ENCODE data around the gene CRP.
"Not testable (repeated sequence)": the region's sequence is repeated elsewhere in the genome, so short reads cannot be mapped to it uniquely, and the experiment has no call there.

The CRP gene, protein sequence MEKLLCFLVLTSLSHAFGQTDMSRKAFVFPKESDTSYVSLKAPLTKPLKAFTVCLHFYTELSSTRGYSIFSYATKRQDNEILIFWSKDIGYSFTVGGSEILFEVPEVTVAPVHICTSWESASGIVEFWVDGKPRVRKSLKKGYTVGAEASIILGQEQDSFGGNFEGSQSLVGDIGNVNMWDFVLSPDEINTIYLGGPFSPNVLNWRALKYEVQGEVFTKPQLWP

GRCh38 chr1:159714529-159714928, at the start of gene CRP:
Gene CRP (minus strand): TSS chr1:159714589. CDS start chr1:159714485, 104 bp downstream.
- no peak for FAIRE-seq

DNA sequence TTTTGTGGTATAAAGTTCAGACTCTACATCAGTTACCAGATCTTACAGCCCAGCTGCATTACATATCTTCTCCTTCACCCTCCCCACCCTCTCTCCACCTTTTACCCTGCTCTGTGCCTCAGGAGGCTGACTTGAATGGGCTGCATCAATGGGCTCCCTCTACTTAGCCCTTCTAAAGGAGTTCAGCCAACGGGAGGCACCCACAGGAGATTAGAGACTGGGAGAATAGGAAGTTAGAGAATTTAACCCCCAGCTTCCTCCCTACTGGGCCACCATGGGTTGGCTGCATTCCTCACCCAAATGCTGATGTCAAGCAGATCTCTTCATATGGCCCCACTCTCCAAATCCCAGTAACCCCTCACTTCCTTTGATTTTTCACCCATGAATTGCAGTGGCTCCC, 49.3 kb upstream of the CRP start:
- FAIRE-seq: no peak

- no peak for FAIRE-seq
Observed at GRCh38 chr1:159756397-159756796, 42.0 kb upstream of the CRP start.

DNA sequence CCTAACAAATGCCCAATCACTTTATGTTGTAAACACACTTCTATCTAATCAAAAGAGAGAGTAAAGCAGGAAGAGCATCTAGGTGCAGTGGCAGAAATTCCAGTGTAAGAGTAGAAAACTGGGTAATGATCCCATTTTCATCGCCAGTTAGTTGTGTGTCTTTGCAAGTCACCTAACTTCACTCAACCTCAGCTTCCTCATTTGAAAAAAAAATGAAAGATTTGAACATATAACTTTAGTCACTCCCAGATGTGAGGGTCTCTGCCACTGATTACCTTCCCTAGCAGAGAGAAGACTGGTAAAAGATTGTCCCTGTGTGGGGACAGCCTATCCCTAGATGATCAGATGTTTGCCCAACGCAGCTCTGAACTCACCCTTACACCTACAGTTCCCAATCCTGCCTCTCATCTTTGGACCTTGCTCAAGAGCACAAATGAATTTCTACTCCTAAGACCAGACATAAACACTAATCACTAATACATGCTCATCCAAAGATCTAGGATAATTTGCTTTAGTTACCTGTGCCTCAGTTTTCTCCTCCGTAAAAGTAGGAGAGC, 41.1 kb upstream of the CRP start:
- no peak for FAIRE-seq

GRCh38 chr1:159753386-159753785, 39.0 kb upstream of the CRP start:
- no peak for FAIRE-seq

DNA sequence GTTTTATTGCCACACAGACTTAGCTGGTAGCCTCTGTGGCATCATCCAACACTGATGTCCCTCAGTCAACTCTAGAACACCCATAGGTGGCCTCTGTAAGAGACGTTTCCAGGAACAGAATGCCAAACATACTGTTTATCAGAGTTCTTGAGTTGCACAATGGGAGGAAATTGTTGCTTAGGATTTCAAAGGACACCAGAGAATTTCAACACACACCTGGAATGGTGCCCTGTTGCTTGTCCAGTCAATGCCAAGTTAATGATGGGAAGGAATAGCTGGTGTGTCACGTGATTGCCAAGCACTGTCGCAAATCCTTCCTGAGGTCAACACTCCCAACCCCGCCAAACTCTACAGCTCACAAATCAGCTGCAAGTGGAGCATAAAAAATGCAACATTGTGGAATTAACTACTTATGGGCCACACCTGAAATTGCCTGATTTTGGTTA, 37.8 kb upstream of the CRP start:
- FAIRE-seq: no peak

DNA sequence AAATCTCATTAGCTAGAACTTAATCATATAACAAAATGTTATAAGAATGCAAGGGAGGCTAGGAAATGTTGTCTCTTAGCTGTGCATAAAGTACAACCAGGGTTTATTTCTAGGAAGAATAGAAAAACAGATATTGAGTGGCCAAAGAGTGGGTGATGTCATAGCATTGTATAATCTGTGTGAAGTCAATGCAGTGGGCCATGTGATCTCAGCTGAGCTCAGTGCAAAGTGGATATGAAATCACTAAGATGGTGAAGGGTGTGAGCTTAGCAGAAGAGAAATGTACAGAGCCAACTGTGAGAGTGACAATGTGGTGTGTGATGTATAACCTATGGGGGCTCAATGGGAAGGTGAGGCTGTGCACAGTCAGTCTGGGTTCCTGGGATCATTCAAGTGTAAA, 36.6 kb upstream of the CRP start:
- no peak for FAIRE-seq

DNA sequence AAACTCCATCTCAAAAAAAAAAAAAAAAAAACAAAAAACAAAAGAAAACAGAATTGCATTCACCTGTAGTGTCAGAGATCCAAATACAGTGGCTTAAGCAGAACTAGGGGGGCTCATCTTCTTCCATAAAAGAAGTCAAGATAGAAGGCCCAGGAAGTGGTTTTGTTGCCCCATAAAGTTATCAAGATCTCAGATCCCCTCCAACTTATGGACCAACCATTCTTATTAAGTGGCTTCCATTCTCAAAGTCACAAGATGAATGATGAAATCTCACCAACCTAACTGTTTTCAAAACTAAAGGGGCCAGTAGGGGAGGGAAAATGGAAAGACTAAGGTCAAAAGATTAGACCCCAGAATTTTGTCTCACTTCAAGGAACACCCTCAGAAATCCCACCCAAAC, 36.2 kb upstream of the CRP start:
- no peak for FAIRE-seq

- no peak for FAIRE-seq
Observed at GRCh38 chr1:159749630-159750029, 35.2 kb upstream of the CRP start.

DNA sequence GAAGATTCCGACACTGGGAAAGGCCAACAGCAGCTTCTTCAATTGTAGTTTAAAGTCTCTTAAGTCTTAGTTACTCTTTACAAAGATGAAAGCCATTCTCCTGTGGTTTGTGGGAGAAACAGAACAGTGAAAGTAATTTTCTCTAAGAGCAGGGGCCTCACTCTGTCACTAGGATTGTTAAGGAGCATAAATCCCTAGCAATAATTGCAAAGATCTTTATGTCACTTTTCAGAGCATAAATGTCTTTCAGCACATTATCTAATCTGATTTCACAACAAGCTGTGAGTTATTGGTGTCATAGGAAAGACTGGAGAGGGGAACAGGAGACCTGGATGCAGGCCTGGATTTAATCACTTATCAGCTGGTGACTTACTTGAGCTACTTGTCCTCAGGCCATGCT, 34.0 kb upstream of the CRP start:
- no peak for FAIRE-seq

DNA sequence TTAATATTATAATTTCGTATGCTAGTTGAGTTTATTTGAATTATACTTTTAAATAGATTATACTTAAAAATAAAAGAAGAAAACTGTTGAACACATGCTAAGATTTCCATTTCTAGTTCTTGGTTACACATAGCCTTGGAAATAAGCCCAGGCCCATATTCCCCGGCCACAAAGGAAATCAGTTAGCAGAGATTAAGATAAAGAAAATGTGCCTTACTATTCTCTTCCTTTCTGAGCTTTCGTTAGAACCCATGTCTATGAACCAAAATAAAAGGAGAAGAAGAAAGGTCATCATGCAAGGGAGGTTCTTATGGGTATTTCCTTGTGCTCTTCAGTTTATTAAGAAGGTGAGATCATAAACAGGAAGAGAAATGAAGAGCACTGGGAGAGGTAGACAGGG, 32.3 kb upstream of the CRP start:
- no peak for FAIRE-seq

GRCh38 chr1:159743651-159744410, 29.4 kb upstream of the CRP start:
- no peak for FAIRE-seq

DNA sequence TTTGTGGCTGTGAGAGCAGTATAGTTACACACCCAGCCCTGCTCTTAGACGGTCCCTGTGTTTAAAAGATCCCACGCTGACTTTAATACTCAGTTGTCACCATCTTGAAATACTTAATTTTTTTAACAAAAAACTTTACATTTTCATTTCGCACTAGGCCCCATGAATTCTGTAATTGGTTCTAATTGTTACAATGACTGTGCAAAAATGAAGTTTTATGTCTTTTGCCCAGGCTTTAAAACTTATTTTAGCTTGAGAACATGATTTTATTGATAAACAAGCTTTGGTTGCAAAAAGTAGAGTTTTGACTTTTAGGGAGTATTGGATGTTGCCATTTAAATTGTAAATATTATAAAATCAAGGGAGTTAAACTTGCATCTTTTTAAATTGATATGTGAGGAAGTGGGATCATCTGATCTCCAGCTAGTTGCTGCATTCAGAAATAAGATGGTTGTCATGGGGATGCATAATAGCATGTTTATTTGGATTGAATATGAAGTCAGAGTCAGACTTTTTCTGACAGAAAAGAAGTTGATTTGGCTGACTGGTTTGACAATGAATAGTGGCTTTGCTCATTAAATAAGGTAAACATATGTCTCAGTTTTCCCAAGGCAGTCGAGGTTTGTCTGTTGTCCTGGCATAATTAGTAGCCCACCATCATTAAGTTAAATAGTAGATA, 23.0 kb upstream of the CRP start:
- no peak for FAIRE-seq

DNA sequence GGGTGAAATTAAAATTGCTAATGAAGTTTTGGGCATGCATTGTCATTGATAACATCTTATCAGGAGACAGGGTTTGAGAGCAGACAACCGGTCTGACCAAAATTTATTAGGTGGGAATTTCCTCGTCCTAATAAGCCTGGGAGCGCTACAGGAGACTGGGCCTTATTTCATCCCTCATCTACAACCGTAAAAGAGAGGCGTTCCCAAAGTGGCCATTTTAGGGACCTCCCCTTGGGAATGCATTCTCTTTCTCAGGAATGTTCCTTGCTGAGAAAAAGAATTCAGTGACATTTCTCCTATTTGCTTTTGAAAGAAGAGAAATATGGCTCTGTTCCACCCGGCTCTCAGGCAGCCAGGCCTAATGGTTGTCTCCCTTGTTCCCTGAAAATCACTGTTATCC, 8.8 kb upstream of the CRP start:
- not testable (repeated sequence) for FAIRE-seq

DNA sequence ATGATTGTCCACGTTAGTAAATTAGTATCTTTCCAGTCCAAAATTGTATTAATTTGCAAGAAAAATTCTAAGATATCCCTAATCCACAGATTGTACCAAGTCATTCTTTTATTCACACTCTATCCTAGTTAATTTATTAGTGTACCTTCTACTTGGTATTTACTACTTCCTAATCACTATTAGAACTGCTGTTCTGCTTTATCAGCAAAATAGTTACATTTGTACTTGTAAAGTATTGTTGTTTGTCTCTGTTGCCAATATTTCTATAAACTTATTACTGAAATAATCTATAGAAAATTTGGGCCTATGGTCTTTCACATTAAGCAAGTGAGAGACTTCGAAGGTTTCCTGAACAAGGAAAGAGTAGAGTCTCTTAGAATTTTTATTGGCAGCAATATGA, 5.6 kb upstream of the CRP start:
- FAIRE-seq: no peak

- no peak for FAIRE-seq
Observed at GRCh38 chr1:159715855-159716254, 1.5 kb upstream of the CRP start.

DNA sequence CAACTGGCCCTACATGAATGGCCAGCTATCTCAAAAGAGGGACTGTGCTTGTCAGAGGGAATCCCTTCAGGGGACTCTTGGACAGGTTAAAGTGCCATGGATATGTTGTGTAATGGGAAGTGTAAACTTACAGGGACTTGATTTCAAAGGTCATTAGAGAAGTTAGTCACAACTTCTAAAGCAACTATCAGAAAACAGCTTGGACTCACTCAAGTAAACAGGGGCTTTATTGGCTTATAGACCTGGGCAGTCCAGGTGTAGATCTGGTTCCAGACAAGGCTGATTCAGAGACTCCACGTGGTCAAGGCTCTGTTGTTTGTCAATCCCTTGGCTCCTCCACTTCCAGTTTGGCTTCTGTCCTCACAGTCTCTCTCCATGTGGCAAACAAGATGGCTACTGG, 2.3 kb downstream of the CRP start:
- FAIRE-seq: no peak

DNA sequence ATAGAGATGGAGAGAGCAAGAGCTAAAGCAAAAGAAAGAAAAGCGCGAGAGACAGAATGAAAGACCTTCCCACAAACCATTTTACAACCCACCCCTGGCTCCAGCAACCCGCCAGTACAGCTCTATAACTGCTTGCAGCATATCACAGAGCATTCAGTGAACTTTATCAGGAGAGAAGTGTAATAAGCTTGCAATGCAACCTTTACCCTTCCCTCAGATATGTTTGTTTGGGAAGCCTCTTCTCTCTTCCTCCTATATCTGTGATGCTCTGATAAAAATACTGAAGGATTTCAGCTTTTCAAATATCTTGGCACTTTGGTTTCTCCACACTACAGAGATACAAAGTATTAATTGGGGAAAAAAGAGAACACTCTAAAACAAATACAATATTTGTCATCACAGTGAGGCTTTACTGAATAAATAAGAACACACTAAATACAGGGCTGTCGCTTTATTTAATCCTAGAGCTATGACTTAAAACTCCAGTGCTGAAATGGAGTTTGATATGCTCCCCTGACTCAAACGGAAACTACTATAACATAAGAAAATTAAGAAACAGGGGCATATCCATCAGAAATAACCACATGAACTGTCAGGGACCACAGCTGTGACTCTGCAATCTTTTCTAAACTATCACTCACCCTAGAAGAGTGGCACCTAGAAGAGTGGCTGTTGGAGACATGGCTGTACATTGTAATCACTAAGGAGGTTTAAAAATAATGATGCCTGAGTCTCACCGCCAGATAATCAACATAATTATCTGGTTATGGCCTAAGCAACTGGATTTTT, 6.7 kb downstream of the CRP start:
- no peak for FAIRE-seq

DNA sequence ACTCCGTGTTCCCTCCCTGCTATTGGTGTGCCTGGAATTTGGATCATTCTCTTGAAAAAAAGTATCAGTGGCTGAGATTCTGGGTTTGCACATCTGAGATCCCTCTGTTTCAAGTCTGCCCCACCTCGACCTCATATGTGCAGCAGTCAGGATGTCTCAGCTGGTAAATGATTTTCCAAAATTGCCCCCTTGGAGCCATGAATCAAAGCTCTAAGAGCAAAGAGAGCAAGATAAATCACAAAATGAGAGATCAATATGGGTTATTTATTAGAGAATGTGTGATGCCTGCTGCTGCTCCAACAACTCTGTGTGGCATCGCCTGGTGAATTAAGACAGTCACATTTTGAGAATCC, 8.5 kb downstream of the CRP start:
- FAIRE-seq: no peak

GRCh38 chr1:159705251-159705903, 9.0 kb downstream of the CRP start:
- FAIRE-seq: no peak

DNA sequence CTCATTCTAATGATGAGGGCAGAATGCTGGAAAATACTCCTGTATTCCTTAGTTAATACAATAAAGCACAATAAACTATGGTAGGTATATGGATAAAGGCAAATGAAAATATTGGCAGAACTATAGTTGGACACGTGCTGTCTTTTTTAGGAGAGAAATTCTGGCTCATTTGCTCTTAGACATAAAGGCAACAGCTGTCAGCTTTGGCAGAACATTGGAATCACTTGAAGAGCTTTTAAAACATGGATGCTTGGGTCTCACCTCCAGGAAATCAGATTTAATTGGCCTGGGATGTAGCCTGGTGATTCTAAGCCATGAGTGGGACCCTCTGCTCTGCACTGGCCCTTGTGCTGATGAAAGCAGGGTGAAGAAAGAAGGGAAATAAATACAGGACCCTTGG, 9.9 kb downstream of the CRP start:
- no peak for FAIRE-seq

DNA sequence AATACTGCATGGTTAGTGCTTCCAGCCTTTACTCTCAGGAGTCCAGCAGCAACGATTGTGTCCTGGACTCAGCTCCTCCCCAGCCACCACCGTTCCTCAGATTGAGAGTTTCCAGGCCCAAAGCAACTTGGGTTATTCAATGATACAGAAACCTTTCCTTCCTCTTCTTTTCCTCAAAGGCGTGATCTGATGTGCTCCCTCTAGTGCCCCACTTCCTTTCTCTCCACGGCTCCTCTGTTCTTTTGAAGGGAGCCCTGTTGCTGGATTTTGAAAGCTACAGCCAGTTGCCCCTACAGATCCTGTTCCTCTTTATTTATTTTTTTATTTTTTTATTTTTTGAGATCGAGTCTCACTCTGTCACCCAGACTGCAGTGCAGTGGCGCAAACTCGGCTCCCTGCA, 14.1 kb downstream of the CRP start:
- FAIRE-seq: no peak

DNA sequence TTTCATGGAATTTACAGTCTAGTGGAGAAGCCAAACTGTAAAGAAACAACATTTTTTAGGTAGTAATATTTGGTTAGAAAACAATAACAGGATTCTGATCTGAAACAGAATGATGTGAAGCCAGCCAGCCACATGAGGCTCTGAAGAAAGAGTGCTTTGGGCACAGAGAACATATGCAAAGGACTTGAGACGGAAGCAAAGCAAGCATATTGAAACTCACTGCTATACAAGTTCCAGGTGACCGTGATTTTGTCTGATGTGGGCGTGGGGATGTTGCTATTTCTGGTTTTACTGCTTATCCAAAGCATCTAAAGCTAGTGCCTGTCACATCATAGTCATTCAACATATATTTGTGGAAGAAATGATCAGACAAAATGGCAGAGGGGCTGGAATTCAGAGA, 14.7 kb downstream of the CRP start:
- FAIRE-seq: no peak
